ENCODE measurements around the gene PTGFR. TPM values are rescaled to one million over a fixed set of nuclear protein-coding genes. Genes with fewer than 3 reads are reported as not detected.

Gene PTGFR
- total RNA-seq, 1 donor from 2014 or later = 0.73 TPM

DNA sequence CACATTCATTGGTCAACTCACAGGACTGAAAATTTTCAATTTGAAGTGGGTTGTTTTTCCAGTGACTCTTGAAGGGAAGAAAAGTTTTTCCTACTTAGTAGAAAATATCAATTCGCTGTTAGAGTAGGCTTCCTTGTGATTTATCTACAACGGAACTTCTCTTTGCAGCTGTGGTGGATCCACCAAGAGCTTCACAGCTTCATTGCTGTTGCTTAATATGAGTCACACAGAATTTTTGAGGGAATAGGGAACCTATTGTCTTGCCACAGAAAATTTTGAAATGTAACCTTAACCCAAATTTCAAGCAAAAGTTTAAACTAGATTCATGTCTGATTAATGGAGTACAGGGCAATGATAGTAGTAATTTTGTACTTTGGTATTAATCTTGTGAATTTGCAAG lies 71.1 kb downstream of the PTGFR start:
- intact Hi-C loops (cut with DNase I) = no loop called here
- ATAC-seq (ENCODE audit: poor library complexity) = no peak
- no peak for DNase-seq

DNA sequence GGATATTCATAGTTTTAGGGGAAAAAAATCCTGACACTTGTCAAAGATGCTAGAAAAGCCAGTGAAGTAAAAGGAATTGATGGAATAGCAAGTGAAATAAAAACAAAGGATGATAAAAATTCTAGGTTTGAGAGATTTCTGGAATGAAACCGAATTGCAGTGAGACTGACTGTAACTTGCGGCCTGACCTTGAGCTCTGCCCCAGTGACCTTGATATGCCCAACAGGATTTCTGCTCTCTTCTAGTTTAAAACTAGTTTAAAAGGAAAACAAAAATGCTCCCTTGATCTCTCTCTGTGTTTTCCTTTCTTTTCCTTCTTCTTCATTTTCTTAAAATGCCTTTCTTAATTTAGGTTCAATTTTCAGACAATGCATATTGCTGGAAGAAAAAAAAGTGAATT lies 74.6 kb downstream of the PTGFR start:
- no peak for ATAC-seq (ENCODE audit: poor library complexity)
- DNase-seq = no peak

DNA sequence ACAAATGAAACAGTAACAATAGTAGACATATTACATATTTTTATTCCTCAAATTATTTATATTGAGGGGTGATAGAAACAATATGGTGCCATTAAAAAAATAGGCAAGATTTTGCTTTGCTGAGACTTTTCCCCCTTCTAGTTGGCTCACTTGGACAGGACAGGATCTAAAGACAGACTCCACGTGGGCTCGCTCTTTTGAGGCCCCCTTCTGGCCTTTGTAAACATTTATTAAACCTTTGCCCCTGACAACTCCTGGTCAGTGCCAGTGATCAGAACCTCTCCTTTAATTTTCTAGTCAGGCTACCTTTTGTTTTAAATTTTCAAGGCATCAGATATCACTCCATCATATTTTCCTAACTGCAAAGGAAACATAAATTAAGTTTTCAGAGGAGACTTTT lies 79.8 kb downstream of the PTGFR start:
- no peak for DNase-seq
- intact Hi-C loops (cut with DNase I) = no loop called here
- no peak for ATAC-seq (ENCODE audit: poor library complexity)

More for the DNA sequence above, 74.6 kb downstream of the PTGFR start:
- intact Hi-C loops (cut with DNase I) = no loop called here

DNA sequence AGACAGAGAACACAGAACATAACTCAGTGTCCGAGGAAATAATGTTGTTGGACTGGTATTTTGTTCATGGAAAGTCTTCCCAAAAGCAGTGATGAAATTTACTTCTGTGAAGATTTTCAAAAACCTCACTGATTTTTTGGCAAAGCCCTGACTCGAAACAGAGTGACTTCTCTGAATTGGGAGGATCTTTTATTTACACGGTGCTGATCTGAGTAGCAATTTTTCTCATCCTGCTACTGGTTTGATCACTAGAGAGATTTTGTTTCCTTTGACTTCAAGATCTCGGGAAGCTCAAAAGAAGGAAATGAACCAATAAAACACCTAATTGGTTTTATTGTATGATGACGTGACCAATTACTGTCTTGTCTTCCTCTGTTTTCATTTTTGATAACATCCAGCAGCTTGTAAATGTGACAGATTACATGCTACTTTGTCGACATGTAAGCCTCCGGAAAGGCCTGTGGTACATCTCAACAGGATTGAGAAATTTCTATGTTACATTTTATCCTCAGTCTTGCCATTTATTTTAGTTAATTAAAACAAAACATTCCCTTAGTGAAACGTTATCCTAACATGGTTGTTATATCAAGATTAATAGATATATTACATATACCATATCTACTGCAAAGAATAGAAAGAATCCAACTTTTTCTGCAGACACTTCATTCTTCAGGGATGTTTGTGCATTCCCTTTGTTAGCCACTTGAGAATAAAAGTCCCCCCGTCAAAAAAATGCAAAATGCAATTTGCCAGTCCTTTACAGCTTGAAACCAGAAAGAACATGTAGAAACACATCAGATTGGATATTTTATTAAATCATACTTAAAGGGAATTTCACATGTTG lies 86.7 kb downstream of the PTGFR start:
- intact Hi-C loops (cut with DNase I) = no loop called here
- no peak for DNase-seq
- ATAC-seq (ENCODE audit: poor library complexity) = no peak

DNA sequence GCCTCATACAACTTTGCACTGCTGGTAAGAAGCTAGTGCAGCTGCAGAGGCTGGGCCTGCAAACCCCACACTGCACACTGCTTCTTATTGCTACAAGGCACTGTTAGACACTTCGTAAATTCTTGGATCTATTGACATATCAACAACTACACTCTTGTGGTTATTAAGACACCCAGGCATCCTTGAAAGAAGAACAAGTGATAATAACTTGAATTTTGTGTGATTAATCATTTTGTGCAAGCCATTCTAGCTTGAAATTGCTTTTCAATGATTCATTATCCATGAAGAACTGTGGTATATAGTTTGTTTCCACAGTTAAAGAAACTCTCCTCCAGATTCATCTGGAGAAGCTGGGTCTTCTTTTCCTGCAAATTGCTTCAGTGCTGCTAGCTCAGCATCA lies 95.8 kb downstream of the PTGFR start:
- intact Hi-C loops (cut with DNase I) = no loop called here
- ATAC-seq (ENCODE audit: poor library complexity) (no peak), DNase-seq (no peak)

DNA sequence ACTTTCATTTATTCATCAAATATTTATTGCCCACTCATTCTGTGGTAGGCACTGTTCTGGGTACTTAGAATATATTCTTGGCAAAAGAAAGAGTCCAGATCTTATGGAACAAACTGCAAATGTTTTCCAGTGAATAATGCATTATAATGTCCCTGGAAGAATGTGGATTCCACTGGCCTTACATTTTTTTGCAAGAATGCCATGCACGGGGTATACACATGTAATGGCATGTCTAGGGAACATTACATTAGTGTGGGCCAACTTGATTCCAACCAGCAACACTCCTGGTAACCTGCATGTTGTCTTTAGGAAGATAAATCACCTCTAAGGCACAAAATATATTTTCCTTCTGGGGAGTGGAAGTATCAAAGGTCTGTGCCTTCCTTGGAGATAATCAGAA lies 96.4 kb downstream of the PTGFR start:
- intact Hi-C loops (cut with DNase I) = no loop called here
- DNase-seq (no peak), ATAC-seq (ENCODE audit: poor library complexity) (no peak)

Other genes starting within 250 kb of the PTGFR start
- 3.3 TPM for gene IFI44L, start 129.5 kb downstream of the PTGFR start, total RNA-seq
- gene IFI44, start 158.9 kb downstream of the PTGFR start, total RNA-seq = 6.7 TPM